ENCODE data around the gene CDCP2. TPM values are rescaled to one million over a fixed set of nuclear protein-coding genes. Genes with fewer than 3 reads are reported as not detected.
A peak's percentile ranks its signal among the peaks of the same experiment; 100 is the strongest.

Gene CDCP2
- total RNA-seq, 2 donors from 2014 or later, result 0.11 to 0.14 TPM

DNA sequence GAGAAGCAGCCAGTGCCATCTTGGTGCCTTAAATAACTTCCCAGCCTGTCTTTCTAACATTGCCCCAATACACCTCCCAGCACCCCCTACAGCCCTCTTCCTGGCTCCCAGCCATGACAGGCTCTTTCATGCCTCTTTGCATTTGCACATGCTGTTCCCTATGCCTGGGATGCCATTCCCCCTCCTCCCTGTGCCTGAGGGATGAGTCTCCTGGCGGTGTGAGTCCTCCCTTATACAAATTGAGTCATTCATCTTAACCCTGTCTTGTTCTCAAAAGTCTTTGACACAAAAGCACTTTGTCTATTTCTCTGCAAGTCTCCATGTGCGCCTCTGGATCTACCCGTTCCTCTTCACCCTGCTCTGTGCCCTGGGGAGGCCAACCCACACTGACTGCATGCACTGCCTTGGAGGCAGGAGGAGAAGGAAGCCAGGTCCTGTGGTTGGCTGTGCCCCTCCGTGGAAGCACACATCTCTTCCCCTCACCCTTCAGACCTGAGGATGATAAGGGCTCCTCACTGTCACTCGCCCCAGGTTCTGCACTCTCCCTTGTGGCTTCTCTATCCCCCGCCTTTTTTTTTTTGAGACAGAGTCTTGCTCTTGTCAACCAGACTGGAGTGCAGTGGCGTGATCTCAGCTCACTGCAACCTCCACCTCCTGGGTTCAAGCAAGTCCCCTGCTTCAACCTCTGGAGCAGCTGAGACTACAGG lies 25.1 kb downstream of the CDCP2 start:
- Mint-ChIP-seq H3K9me3 (no peaks in the 10 kb centered on the region), H3K36me3 (no peaks in the 10 kb centered on the region), H3K27ac (no peak overlapping the region)
- ATAC-seq (no peak), DNase-seq (ENCODE audit: low spot score in 2 of 2) (no peak)

DNA sequence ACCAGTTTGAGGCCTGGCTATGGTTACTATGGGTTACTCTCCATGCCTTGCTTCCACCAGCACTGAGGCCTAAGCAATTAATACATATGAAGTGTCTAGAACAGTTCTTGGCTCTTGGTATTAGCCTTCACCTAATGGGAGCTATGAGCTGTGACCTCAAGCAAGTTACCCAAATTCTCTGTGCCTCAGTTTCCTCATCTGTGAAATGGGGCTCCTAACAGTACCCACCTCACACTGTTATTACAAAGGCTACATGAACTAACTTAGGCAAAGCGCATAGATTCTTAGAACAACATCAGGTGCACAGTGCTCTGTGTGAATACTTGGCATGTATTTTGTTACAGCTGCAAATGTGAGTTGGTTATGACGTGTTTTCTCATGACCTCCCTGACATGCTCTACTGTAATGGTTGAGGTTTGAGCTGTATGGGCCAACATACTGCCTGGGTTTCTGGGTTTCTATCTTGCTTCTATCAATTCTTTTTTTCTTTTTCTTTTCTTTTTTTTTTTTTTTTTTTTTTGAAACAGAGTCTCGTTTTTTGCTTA lies 26.5 kb downstream of the CDCP2 start:
- no peak for DNase-seq (ENCODE audit: low spot score in 2 of 2)
- Mint-ChIP-seq H3K27ac (no peak overlapping the region), H3K9me3 (no peaks in the 10 kb centered on the region), H3K36me3 (no peaks in the 10 kb centered on the region)
- no peak for ATAC-seq

DNA sequence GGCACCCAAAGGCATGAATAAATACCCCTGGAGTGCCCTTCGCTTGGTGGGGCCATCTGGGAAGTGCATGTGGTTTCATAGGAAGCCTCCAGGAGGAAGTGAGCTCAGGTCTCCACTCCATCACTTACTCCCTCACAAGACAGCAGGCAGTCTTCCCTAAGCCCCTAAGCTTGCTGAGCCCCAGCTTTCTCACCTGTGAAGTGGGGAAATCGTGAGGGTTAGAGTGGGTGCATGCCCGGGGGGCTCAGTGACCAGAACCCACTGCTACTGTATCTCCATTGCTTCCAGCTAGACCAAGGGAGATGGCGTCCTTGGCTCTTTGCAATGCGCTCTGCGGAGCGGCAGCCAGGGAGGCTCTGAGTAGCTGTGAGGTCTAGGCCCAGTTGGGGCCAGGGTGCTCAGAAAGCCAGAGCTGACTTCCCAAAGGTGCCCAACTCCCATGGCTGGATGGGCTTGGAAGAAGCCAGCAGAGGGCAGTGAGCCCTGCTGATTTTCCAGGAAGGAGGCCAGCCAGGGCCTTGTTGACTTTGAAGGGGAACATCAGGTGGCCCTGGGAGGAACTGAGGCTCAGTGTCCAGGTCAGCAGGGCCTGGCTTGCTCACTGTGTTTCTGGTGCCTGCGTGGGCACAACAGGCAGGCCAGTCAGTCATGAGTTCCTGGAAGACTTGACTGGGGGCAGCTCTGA lies 27.3 kb downstream of the CDCP2 start:
- no peaks in the 10 kb centered on the region for H3K36me3 Mint-ChIP-seq
- H3K27ac Mint-ChIP-seq, result peak overlapping the region in 1 of 2 donors; percentile 20
- no peaks in the 10 kb centered on the region for H3K9me3 Mint-ChIP-seq
- DNase-seq (ENCODE audit: low spot score in 2 of 2), result no peak
- ATAC-seq, result no peak

DNA sequence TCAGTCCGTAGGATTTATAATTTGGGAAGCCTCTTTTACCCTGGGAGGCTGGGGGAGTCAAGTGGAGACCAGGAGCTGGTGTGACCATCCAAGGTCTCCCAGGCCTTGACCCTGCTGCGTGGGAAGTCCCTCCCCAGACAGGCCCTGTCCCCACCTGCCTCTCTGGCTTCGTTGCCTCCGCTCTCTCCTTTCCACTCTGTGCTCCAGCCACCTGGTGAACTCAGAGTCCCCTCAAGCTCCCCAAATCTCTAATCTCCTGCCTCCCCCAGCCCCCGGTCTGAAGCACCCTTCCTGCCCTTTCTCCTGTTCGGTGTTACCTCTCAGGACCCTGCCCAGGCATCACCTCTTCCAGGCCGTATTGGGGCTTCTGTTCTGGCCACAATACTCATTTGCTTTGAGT lies 27.9 kb downstream of the CDCP2 start:
- Mint-ChIP-seq H3K27ac (peak overlapping the region; percentile 20 to 63), H3K36me3 (no peaks in the 10 kb centered on the region), H3K9me3 (no peaks in the 10 kb centered on the region)
- ATAC-seq, result no peak
- DNase-seq (ENCODE audit: low spot score in 2 of 2), result peak in 1 of 2 donors; percentile 21

DNA sequence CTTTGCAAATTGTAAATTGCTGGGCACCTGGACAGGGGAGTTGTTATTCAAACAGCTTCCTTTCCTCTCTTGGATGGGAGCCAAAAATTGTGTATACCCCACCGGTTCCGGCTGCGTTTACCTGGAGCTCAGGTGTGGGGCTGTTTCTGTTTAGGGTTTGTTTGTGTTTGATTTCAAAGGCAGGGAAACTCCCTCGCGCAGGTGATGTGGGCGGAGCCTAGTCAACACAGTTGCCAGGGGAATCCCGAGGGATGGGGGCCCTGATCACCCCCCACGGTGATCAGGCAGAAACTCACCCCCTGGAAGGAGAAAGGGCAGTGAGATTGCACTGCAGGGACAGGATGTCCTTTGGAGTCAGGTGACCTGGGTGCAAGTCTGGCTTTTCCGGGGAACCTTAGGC lies 28.3 kb downstream of the CDCP2 start:
- Mint-ChIP-seq H3K9me3 (no peaks in the 10 kb centered on the region), H3K27ac (no peak overlapping the region), H3K36me3 (no peaks in the 10 kb centered on the region)
- ATAC-seq (no peak), DNase-seq (ENCODE audit: low spot score in 2 of 2) (no peak)

DNA sequence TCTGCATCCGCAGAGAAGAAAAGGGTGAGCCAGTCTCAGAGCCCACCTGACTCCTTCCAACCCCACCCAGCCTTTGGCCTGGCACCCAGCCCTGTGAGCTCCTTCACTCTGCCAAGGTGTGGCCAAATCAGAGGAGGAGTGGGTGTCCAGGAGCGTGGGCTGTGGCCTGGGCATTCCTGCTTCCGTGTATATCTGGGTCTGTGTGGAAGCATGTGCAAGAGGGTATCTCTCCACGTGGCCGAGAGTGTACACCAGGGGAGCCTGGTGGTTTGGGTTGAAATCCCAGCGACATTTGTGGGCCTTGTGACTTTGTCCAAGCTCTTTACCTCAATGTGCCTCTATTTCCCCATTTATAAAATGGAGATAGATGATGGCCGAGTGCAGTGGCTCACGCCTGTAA lies 29.8 kb downstream of the CDCP2 start:
- no peak for DNase-seq (ENCODE audit: low spot score in 2 of 2)
- Mint-ChIP-seq H3K36me3 (no peaks in the 10 kb centered on the region), H3K9me3 (no peaks in the 10 kb centered on the region), H3K27ac (no peak overlapping the region)
- no peak for ATAC-seq

DNA sequence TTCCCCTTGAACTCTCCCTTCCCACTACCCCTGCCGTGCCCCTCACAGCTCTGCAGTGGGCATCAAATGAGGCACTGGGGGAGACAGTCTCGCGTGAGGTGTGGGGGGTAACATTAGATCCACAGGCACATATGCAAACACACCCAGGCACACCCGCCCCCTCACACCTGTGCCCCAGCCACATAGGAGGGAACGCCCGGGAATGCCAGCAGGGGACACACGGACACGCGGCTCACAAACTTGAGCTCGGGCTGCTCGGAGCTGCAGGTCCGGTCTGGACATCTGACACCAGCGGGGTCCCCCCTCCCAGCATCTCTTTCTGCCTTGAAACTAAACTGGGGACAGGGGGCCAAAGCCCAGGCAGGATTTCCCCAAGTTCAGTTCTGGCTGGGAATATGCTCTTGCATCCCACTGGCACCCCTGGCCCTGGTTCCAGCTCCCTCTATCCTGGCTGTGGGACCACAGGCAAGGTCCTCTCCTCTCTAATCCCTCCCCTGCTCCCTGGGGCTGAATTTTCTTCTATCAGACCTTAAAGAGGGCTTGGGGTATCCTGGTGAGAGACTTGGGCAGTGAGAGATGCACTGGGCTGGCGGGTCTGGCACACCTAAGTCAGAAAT lies 30.6 kb downstream of the CDCP2 start:
- no peaks in the 10 kb centered on the region for H3K9me3 Mint-ChIP-seq
- no peaks in the 10 kb centered on the region for H3K36me3 Mint-ChIP-seq
- ATAC-seq, result no peak
- DNase-seq (ENCODE audit: low spot score in 2 of 2), result no peak
- no peak overlapping the region for H3K27ac Mint-ChIP-seq

DNA sequence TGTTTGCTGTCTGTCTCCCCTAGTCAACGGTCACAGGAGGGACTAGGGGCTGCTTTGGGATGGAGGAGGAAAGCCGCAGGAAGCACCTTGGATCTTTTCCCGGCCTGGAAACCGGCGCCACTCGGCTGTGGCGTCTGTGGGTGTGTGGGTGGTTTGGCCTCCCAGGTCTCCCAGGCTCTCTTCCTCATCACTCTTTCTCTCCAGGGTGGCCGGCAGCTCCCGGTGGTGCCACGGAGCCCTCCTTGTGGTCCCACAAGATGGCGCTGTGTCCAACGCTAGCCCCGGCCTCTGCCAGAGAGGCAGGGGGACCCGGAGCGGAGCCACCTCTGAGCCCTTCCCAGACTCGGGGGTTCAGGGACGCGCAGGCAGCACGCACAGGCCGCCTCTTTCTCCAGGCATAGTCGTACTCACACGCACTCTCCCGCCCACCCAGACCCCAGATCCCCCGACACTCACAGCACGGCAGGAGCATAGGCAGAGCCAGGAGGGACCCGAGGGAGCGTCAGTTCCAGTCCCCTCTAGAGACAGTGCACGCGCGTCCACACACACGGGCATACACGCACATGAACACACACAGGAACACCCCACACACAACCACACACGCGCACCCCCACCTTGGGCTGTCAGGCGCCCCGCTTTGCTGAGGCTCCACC lies 31.2 kb downstream of the CDCP2 start:
- peak; percentile 80 to 93 for ATAC-seq
- DNase-seq (ENCODE audit: low spot score in 2 of 2), result peak; percentile 64 to 79
- Mint-ChIP-seq H3K36me3 (no peaks in the 10 kb centered on the region), H3K9me3 (no peaks in the 10 kb centered on the region), H3K27ac (no peak overlapping the region)

DNA sequence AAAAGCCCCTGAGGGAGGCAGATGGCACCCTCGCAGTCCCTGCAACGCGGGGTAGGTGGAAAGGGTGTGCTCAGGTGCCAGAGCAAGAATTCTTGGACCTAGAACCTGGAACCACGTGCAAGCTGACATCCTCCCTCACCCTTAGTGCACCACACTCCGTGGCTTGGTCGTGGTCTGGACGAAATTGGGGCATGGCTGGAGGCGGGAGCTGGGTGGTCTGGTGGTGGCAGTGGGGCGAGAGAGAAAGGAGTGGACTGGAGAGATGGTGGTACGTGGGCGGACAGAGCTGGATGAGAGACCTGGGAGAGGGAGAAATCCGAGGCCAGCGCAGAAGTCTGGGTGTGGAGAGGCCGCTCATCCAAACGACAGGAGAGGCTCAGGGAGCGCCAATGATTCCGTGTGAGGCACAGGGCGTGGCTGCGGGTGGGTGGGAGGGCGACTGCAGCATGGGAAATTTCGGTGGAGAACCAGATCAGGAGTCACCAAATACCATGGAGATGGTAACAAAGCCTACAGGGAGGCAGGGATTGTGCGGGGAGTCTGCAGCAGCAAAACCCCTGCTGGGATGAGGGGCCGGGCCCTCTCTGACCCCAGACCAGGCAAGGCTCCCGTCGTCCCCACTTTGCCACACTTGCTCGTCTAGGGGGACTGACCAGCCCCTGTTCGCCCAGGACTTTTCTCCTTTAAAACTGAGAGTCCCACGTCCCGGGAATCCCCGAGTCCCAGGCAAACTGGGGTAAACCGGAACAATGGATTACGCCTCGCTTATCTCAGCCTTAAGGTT lies 31.9 kb downstream of the CDCP2 start:
- H3K36me3 Mint-ChIP-seq, result no peaks in the 10 kb centered on the region
- H3K27ac Mint-ChIP-seq, result no peak overlapping the region

DNA sequence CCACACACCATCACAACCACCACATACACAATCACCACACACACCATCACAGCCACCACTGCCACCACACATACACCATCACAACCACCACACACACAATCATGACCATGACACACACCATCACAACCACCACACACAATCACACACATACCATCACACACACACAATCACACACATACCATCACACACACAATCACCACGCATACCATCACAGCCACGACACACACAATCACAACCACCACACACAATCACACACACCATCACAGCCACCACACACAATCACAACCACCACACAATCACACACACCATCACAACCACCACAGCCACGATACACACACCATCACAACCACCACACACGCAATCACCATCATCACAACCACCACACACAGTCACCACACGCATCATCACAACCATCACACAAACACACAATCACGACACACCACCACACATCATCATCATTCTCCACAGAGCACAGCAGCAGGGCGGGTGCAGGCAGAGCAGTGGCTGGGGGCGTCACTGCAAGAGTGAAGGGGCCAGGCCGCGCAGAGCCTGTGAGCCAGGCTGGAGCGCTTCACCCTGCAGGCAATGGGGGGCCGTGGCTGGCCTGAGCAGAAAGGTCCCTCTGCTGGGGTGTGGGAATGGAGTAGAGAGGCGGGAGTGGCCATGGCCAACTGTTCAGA lies 32.6 kb downstream of the CDCP2 start:
- ATAC-seq (no peak), DNase-seq (ENCODE audit: low spot score in 2 of 2) (no peak)
- Mint-ChIP-seq H3K9me3 (no peaks in the 10 kb centered on the region), H3K27ac (no peak overlapping the region), H3K36me3 (no peaks in the 10 kb centered on the region)

More for the DNA sequence above, 31.9 kb downstream of the CDCP2 start:
- ATAC-seq, result no peak
- peak in 1 of 2 donors; percentile 41 for DNase-seq (ENCODE audit: low spot score in 2 of 2)
- H3K9me3 Mint-ChIP-seq, result no peaks in the 10 kb centered on the region

DNA sequence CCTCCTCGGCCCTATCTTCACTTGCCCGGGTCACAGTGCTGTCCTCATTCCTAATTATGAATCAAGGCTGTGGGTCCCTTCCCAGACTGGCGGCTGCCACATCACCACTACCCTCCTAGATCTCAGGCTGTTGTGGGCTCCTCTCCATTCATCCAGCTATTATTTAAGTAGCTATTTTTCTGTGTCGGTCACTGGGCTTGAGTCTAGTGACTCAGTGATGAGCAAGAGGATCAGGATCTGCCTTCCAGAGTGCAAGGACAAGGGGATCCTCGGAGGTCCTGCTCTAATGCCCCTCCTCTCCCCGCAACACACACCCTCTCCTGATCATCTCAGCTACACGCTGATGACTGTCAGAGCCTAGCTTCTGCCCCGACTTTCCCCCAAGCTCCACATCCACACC lies 34.1 kb downstream of the CDCP2 start:
- DNase-seq (ENCODE audit: low spot score in 2 of 2) (no peak), ATAC-seq (no peak)
- Mint-ChIP-seq H3K9me3 (no peaks in the 10 kb centered on the region), H3K36me3 (no peaks in the 10 kb centered on the region), H3K27ac (no peak overlapping the region)

DNA sequence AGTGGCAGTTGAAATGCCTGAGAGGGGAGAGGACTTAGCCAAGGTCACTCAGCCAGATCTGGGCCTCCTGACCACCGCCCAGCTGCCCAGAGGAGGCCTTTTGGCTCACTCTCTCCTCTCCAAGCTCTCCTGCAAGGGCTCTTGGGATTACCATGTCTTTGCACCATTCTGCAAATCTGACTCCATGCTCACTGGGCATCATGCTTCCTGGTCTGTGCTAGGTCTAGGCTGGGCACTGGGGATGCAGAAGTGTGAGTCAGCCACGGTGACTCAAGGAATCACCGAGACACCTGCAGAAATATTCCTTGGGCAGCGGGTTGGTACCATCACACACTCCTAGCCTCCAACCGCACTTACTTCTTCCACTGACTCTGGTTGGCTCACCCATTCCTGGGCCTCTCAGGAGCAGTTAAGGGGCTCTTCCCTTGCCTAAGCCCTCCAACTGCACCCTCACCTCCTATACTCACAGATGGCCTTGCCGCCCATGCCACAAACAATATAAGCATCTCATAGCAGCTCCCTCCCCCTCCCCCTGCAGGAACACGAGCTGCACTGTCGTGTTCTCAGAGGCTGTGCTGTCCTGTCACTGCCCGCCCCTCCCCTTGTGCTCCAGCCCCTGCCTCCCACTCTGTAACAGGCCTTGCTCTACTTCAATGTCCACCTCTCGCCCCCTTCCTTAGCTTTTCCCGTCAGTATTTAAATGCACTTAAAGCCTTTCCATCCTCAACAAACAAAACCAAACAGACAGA lies 34.8 kb downstream of the CDCP2 start:
- Mint-ChIP-seq H3K36me3 (no peaks in the 10 kb centered on the region), H3K9me3 (no peaks in the 10 kb centered on the region), H3K27ac (no peak overlapping the region)
- ATAC-seq (no peak), DNase-seq (ENCODE audit: low spot score in 2 of 2) (no peak)

DNA sequence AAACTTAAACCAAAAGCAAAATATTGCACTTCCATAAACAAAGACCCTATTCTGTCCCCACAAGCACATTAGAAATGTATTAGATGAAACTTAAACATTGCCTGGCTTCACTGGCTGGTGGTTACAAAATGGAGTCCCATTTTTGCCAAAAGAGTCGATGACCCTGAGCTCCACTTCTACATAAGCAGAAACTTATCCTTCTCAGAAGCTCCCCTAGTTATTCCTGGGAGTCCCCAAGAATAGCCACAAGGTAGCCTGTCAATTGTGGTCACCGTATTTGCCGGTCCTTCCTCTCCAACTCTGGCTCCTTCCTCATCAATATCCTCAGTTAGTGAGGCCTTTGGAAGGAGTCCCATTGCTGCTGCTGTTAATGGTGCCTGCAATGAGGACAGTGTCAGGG lies 37.3 kb downstream of the CDCP2 start:
- no peak for DNase-seq (ENCODE audit: low spot score in 2 of 2)

DNA sequence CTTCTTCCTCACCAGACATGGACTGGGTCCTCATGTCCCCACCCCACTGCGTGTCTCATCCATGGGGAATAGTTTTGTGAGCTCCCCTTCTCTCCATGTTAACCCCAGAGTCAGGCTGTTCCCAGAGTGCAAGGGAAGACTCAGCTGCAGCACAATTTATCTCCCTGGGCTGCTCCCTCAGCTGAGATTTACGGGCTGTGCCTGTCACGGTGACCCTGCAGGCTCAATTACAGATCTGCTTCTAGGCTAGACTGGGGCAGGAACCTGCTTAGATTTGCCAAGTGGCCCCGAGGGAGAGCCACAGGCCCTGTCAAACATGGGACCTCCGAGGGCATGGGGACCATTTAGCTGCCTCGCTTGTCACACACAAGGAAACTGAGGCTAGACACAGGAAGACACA lies 37.8 kb downstream of the CDCP2 start:
- Mint-ChIP-seq H3K9me3 (no peaks in the 10 kb centered on the region), H3K27ac (no peak overlapping the region), H3K36me3 (no peaks in the 10 kb centered on the region)
- no peak for DNase-seq (ENCODE audit: low spot score in 2 of 2)
- ATAC-seq, result no peak

More for the DNA sequence above, 37.3 kb downstream of the CDCP2 start:
- no peak overlapping the region for H3K27ac Mint-ChIP-seq
- H3K9me3 Mint-ChIP-seq, result no peaks in the 10 kb centered on the region
- no peaks in the 10 kb centered on the region for H3K36me3 Mint-ChIP-seq
- ATAC-seq, result no peak

DNA sequence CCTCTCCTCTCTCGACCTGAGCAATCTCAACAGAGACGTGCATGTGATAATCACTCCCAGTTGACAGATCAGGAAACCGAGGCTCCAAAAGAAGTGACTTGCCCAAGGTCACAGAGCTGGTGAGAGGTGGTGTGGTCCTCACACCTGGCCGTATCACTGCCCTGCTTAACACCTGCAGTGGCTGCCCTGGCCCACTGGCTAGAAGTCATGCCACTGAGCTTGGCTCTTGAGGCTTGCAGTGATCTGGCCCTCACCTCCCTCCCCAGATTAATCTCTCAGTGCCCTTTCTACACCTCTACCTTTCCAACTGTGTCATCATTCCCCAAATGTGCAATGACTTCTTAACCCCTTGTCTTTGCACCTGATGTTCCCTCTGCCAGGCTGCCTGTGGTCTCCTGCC lies 38.8 kb downstream of the CDCP2 start:
- ATAC-seq (no peak), DNase-seq (ENCODE audit: low spot score in 2 of 2) (no peak)
- no peak overlapping the region for H3K27ac Mint-ChIP-seq
- no peaks in the 10 kb centered on the region for H3K36me3 Mint-ChIP-seq
- no peaks in the 10 kb centered on the region for H3K9me3 Mint-ChIP-seq
